HG02610 (cell line): Measurements from ENCODE around the gene SLC8A1.

Source experiments
- ATAC-seq: cut with Tn5 transposase; IDR thresholded peaks from one replicate; pipeline ENCODE4 v1.9.1; 2021; ENCODE audit warnings: mild to moderate bottlenecking, moderate library complexity; ENCODE audit not compliant: unreplicated experiment

SLC8A1 gene

GRCh38 chr2:40394031-40394430 is 57.9 kb downstream of the SLC8A1 start:
- ATAC-seq: no peak

DNA sequence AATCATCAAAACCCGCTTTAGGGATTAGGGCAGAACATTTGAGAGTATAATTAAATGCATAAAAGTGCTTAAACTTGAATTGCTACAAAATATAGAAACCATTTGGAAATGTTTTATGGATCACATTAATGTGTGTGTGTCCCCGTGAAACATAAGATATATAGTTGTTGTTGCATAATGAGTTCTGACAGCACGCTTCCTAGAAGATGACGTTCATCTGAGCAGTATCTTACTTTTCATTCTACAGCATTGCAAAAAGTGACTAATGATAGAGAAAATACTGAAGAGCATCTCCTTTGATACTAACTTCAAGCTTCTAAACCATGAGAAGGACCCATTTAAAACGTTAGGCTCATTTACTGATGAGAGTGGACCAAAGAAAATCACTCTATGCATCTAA is 63.7 kb downstream of the SLC8A1 start:
- no peak for ATAC-seq

DNA sequence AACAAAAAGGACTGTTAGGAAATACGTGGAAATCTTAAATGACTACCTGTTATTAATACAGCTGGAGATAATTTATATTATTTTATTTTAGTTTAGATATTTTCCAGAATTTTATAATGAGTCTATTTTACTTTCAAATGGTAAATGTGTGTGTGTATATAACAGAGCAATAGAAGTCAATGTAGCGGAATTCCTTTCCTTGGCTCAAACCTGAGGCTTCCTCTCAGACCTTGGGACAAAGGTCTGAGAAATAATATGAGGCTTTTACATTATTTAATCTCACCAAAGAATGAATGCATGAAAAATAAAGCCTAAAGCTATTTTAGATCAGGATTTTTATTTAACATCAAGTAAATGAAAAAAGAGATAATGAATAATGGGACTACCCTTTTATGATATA is 65.7 kb downstream of the SLC8A1 start:
- ATAC-seq: no peak

GRCh38 chr2:40384714-40385113 is 67.2 kb downstream of the SLC8A1 start:
- no peak for ATAC-seq

- ATAC-seq: no peak
These were observed 67.7 kb downstream of the SLC8A1 start for GRCh38 chr2:40384233-40384632.

DNA sequence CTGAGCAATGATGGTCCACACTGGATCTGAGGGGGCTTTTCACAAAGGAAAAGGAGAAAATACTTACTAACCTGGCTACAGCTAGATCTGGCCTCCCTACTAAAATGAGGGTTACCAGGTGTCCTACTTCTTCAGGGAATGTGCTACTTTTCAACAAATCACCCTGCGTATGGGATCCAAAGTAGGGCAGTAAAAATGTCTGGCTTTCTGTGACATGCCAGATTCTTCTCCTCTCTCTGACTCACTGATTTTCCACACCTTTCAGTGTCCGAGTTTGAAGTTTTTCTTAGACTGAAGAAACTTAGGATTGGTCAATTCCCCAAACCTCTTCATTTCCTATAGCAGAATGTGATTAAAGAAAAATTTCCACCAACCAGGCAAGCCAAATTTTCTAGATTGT is 71.2 kb downstream of the SLC8A1 start:
- no peak for ATAC-seq

DNA sequence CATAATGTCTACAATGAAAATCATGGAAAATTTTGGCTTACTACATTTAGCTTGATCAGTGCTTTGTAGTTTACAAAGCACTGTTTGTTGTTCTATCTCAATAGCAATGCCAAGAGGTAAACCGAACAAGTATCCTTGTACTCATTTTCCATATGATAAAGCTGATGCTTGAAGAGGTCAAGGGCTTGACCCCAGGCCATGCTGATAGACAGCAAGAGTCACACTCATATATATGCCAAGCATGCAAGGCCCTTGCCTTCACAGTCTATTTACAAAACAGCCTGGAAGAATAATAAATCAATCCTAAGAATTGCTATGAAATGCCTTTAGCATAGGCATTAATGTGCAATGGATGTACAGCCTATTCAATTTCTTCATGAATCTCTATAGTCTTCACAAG is 71.8 kb downstream of the SLC8A1 start:
- ATAC-seq: no peak

- ATAC-seq: no peak
These were observed 77.2 kb downstream of the SLC8A1 start for GRCh38 chr2:40374543-40375240.

GRCh38 chr2:40373111-40373510 is 78.8 kb downstream of the SLC8A1 start:
- ATAC-seq: no peak

GRCh38 chr2:40372283-40372985 is 79.5 kb downstream of the SLC8A1 start:
- ATAC-seq: no peak

GRCh38 chr2:40371525-40372282 is 80.2 kb downstream of the SLC8A1 start:
- ATAC-seq: no peak

- ATAC-seq: no peak
These were observed 81.9 kb downstream of the SLC8A1 start for GRCh38 chr2:40370007-40370395.

GRCh38 chr2:40369267-40370006 is 82.5 kb downstream of the SLC8A1 start:
- ATAC-seq: no peak

GRCh38 chr2:40367652-40368051 is 84.2 kb downstream of the SLC8A1 start:
- ATAC-seq: no peak

- no peak for ATAC-seq
These were observed 84.9 kb downstream of the SLC8A1 start for GRCh38 chr2:40367032-40367431.

- no peak for ATAC-seq
These were observed 87.6 kb downstream of the SLC8A1 start for GRCh38 chr2:40364151-40364874.

GRCh38 chr2:40363631-40364030 is 88.3 kb downstream of the SLC8A1 start:
- no peak for ATAC-seq

DNA sequence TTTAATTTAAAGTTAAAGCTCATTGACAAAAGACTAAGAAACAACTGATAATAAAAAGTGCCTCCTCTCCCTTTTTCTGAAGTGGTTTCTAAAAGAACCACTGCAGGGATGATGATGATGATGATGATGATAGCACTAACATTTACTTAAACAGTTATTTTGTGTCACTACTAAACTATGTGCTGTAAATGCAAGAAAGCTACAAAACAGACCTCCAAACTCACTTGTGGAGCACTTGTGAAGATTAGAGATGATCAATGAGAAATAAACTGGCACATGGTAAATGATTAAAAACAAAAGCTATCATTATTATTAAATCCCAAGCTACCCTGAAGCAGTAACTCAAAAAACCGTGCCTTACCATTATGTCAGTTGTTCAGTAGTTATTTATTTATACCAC is 88.7 kb downstream of the SLC8A1 start:
- no peak for ATAC-seq

DNA sequence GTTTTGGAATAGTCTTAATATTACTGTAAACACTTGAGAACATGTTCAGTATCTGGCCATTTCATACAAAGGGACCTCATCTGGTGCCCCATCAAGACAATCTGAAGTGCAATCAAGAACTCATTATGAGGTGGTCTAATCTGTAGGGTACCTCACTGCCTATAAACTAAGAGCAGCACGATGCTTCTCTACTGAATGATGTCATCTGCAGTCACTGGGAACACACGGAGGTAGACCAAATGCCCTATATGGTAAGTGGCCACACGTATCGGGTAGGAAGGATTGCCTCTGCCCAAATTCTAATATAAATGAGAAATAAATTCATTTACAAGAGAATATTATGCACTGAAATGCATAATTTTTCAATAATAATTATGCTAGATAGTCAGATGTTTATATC is 90.4 kb downstream of the SLC8A1 start:
- ATAC-seq: no peak

DNA sequence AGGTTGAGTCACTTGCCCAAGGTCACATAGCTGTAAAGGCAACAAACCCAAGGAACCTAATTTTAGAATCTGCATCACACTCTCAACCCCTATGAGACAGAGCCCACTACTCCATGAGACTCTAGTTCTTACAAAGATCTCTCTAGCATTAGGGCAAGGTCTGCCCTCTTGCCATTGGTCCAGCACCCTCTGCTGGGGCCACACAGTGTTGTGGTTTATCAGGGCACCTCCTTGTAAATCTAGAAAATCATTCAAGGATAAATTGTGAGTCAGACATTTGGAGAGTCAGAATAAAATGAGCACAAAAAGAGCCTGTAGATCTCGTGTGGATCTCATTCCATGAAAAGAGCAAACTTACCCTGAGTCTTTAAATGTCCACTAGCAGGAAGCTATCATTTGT is 91.2 kb downstream of the SLC8A1 start:
- ATAC-seq: no peak

DNA sequence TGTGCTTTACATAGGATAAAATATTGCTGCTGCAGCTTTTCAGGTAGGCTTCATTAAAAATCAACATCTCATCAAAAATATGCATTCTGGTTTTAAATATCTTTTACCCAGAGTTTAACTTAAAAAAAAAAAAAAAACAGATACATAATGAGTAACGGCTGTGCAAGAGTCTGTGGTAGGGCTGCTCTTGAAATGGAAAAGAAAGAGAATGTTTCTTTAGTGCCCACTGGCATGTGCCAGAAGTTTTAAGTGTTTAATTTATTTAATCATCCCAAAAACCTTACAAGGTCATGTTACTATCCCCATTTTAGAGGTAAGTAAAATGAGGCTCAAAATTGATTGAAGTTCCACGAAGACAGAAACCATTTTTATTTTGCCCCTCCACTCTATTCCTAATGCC is 92.1 kb downstream of the SLC8A1 start:
- ATAC-seq: no peak
